H1 (cell line): ENCODE measurements around the gene DGCR8. TPM values are rescaled to one million over a fixed set of nuclear protein-coding genes. Genes with fewer than 3 reads are reported as not detected.

ENCODE experiments used
- CTCF ChIA-PET: fragments of 300-600 bp; sonication (Branson Sonifier 250); formaldehyde crosslinking; loops from one replicate; lab custom pipeline; 2021; ENCODE audit not compliant: partially characterized antibody; lab: Charles Lee
- POLR2A ChIA-PET: fragments of 300-600 bp; sonication (Branson Sonifier 250); formaldehyde crosslinking; loops from one replicate; lab custom pipeline; 2021; ENCODE audit warnings: inconsistent platforms; ENCODE audit not compliant: partially characterized antibody; lab: Charles Lee
- DNase-seq, 2 experiments: peaks; one replicate each; pipeline versions ENCODE4 v3.0.0 to v3.0.0-alpha.2; 2010 to 2022; ENCODE audit warnings: low spot score in 2 of 2, low read depth in 1 of 2, mixed read lengths in 1 of 2
- FAIRE-seq: peaks from 2 replicates; lab custom pipeline; 2011; peaks lifted over from hg19 to GRCh38; lab: Jason Lieb, UNC
- H2AFZ ChIP-seq: 2 replicates; pipeline ENCODE4 v1.8.1; 2012; ENCODE audit warnings: low read length, inconsistent platforms
- H2AK5ac ChIP-seq: 2 replicates; pipeline ENCODE4 v1.6.1; 2013; ENCODE audit warnings: low read depth, low read length
- H2BK120ac ChIP-seq: replicated peaks from 2 replicates; pipeline ENCODE3; 2013; ENCODE audit warnings: low read depth, low read length, inconsistent platforms
- H2BK12ac ChIP-seq: 2 replicates; pipeline ENCODE4 v1.6.1; 2013; ENCODE audit warnings: low read depth, low read length
- H2BK15ac ChIP-seq: 2 replicates; pipeline ENCODE4 v1.6.1; 2013; ENCODE audit warnings: low read length
- H2BK20ac ChIP-seq: 2 replicates; pipeline ENCODE4 v1.6.1; 2013; ENCODE audit warnings: low read length
- H2BK5ac ChIP-seq: 2 replicates; pipeline ENCODE4 v1.6.1; 2013; ENCODE audit warnings: low read depth, low read length
- H3K14ac ChIP-seq: 2 replicates; pipeline ENCODE4 v1.6.1; 2013; ENCODE audit warnings: inconsistent platforms; ENCODE audit not compliant: insufficient read length
- H3K18ac ChIP-seq: 2 replicates; pipeline ENCODE4 v1.6.1; 2013; ENCODE audit warnings: low read length; ENCODE audit errors: extremely low read depth
- H3K23ac ChIP-seq: 2 replicates; pipeline ENCODE4 v1.6.1; 2013; ENCODE audit warnings: inconsistent platforms; ENCODE audit not compliant: insufficient read length
- H3K23me2 ChIP-seq: 2 replicates; pipeline ENCODE4 v1.6.1; 2013; ENCODE audit warnings: low read depth, low read length
- H3K27ac ChIP-seq: 2 replicates; pipeline ENCODE4 v1.6.1; 2011; ENCODE audit warnings: low read depth, low read length, inconsistent platforms
- H3K27me3 ChIP-seq, 4 experiments: replicated peaks in 1 of 4; 1 replicate in 1 of 4; 2 replicates in 3 of 4; pipeline versions ENCODE4 v1.6.1 to v1.8.1; 2011 to 2013; ENCODE audit warnings: low read length in 3 of 4, mild to moderate bottlenecking in 3 of 4, inconsistent platforms in 2 of 4, mixed read lengths in 2 of 4, moderate library complexity in 1 of 4; ENCODE audit not compliant: control insufficient read depth in 3 of 4, insufficient read depth in 3 of 4; ENCODE audit errors: extremely low read depth in 1 of 4
- H3K36me3 ChIP-seq, 4 experiments: 2 replicates each; pipeline versions ENCODE4 v1.6.1 to v1.8.1; 2011 to 2013; ENCODE audit warnings: mild to moderate bottlenecking in 4 of 4, low read length in 3 of 4, moderate library complexity in 2 of 4, control low read depth in 1 of 4, inconsistent platforms in 1 of 4; ENCODE audit not compliant: insufficient read depth in 4 of 4, control insufficient read depth in 2 of 4
- H3K4ac ChIP-seq: replicated peaks from 2 replicates; pipeline ENCODE3; 2013; ENCODE audit warnings: low read length, low read depth, mixed read lengths, inconsistent platforms; ENCODE audit not compliant: insufficient read length
- H3K4me1 ChIP-seq, 4 experiments: replicated peaks in 1 of 4; 1 replicate in 1 of 4; 2 replicates in 3 of 4; pipeline versions ENCODE4 v1.6.1 to v1.8.1; 2011 to 2013; ENCODE audit warnings: low read length in 3 of 4, inconsistent platforms in 2 of 4, mixed read lengths in 1 of 4; ENCODE audit not compliant: insufficient read depth in 4 of 4, control insufficient read depth in 3 of 4
- H3K4me2 ChIP-seq, 2 experiments: 2 replicates each; pipeline versions ENCODE4 v1.6.1 to v1.8.1; 2011 to 2013; ENCODE audit warnings: low read depth in 2 of 2, low read length in 2 of 2, control low read depth in 1 of 2, inconsistent platforms in 1 of 2, mild to moderate bottlenecking in 1 of 2; ENCODE audit not compliant: insufficient read depth in 1 of 2
- H3K4me3 ChIP-seq, 4 experiments: fragments of 200-600, 300-600 bp in 1 of 4; sonication (generic), shearing (Covaris generic), sonication (Bioruptor Twin) in 1 of 4; 2 replicates each; pipeline versions ENCODE4 v1.5.1 to v1.8.1; 2011 to 2016; ENCODE audit warnings: low read length in 4 of 4, low read depth in 3 of 4, control low read depth in 2 of 4, inconsistent platforms in 2 of 4, mild to moderate bottlenecking in 2 of 4, mixed read lengths in 1 of 4, moderate library complexity in 1 of 4; ENCODE audit not compliant: insufficient read depth in 2 of 4; ENCODE audit errors: extremely low read depth in 1 of 4
- H3K56ac ChIP-seq: replicated peaks from 2 replicates; pipeline ENCODE3; 2013; ENCODE audit warnings: low read depth, mild to moderate bottlenecking, mixed read lengths, low read length, inconsistent platforms; ENCODE audit not compliant: insufficient read length
- H3K79me1 ChIP-seq: 2 replicates; pipeline ENCODE4 v1.6.1; 2013; ENCODE audit warnings: low read depth, low read length, control low read depth
- H3K79me2 ChIP-seq, 2 experiments: 2 replicates each; pipeline versions ENCODE4 v1.6.1 to v1.8.1; 2012 to 2013; ENCODE audit warnings: low read length in 2 of 2, mild to moderate bottlenecking in 2 of 2, inconsistent platforms in 1 of 2; ENCODE audit not compliant: insufficient read depth in 2 of 2, control insufficient read depth in 1 of 2
- H3K9ac ChIP-seq, 4 experiments: replicated peaks in 1 of 4; 1 replicate in 1 of 4; 2 replicates in 3 of 4; pipeline versions ENCODE4 v1.6.1 to v1.8.1; 2011 to 2013; ENCODE audit warnings: low read depth in 3 of 4, low read length in 3 of 4, control low read depth in 2 of 4, mild to moderate bottlenecking in 2 of 4, moderate library complexity in 2 of 4, inconsistent platforms in 1 of 4; ENCODE audit errors: extremely low read depth in 1 of 4
- H3K9me3 ChIP-seq, 2 experiments: 2 replicates each; pipeline versions ENCODE4 v1.6.1 to v1.8.1; 2012 to 2013; ENCODE audit warnings: mild to moderate bottlenecking in 2 of 2, moderate library complexity in 2 of 2, control low read depth in 1 of 2, inconsistent platforms in 1 of 2, low read depth in 1 of 2, low read length in 1 of 2, mixed read lengths in 1 of 2; ENCODE audit not compliant: insufficient read depth in 2 of 2
- H4K20me1 ChIP-seq, 2 experiments: replicated peaks in 1 of 2; 2 replicates each; pipeline versions ENCODE3 to v1.8.1; 2011 to 2013; ENCODE audit warnings: inconsistent platforms in 2 of 2, low read length in 2 of 2, mild to moderate bottlenecking in 1 of 2; ENCODE audit not compliant: insufficient read depth in 2 of 2, control insufficient read depth in 1 of 2
- H4K5ac ChIP-seq: 2 replicates; pipeline ENCODE4 v1.6.1; 2013; ENCODE audit warnings: low read length, low read depth, mixed read lengths, inconsistent platforms; ENCODE audit not compliant: insufficient read length
- H4K8ac ChIP-seq: 2 replicates; pipeline ENCODE4 v1.8.0; 2013; ENCODE audit warnings: mild to moderate bottlenecking, moderate library complexity, low read length, inconsistent platforms; ENCODE audit not compliant: insufficient read depth; ENCODE audit errors: extremely low read depth
- H4K91ac ChIP-seq: replicated peaks from 2 replicates; pipeline ENCODE3; 2013; ENCODE audit warnings: low read length, mixed read lengths, inconsistent platforms; ENCODE audit not compliant: insufficient read length
- CHD2 ChIP-seq: IDR thresholded peaks from 2 replicates; pipeline ENCODE4 v1.6.1; 2012; ENCODE audit warnings: low read length, improper control_type of control experiment
- GTF2F1 ChIP-seq: IDR thresholded peaks from 2 replicates; pipeline ENCODE4 v1.6.1; 2012; ENCODE audit warnings: low read depth, low read length, improper control_type of control experiment, borderline replicate concordance
- JUN ChIP-seq: IDR thresholded peaks from 2 replicates; pipeline ENCODE4 v1.6.1; 2011; ENCODE audit warnings: low read depth, mild to moderate bottlenecking, improper control_type of control experiment, low read length
- MAFK ChIP-seq: IDR thresholded peaks from 2 replicates; pipeline ENCODE4 v1.6.1; 2012; ENCODE audit warnings: low read depth, mild to moderate bottlenecking, improper control_type of control experiment, low read length
- PHF8 ChIP-seq: fragments of 200-600 bp; sonication (generic); conservative IDR thresholded peaks from 2 replicates; pipeline ENCODE4 v1.7.1; 2012; ENCODE audit warnings: low read depth, mild to moderate bottlenecking, inconsistent platforms, low read length, moderate library complexity
- RFX5 ChIP-seq: IDR thresholded peaks from 2 replicates; pipeline ENCODE4 v1.6.1; 2011; ENCODE audit warnings: low read depth, low read length, improper control_type of control experiment, borderline replicate concordance
- SIN3A ChIP-seq, 2 experiments: IDR thresholded peaks in 1 of 2; conservative IDR thresholded peaks in 1 of 2; 2 replicates each; pipeline ENCODE4 v1.6.1; 2011 to 2012; ENCODE audit warnings: low read length in 2 of 2, improper control_type of control experiment in 1 of 2, low read depth in 1 of 2, mild to moderate bottlenecking in 1 of 2
- SUZ12 ChIP-seq: fragments of 200-600 bp; sonication (generic); IDR thresholded peaks from 2 replicates; pipeline ENCODE4 v1.6.1; 2012; ENCODE audit warnings: mild to moderate bottlenecking, inconsistent platforms, low read length, moderate library complexity, mixed read lengths
- TAF7 ChIP-seq: optimal IDR thresholded peaks from 2 replicates; pipeline ENCODE3; 2011; ENCODE audit warnings: low read depth, mild to moderate bottlenecking, inconsistent platforms, low read length, moderate library complexity, borderline replicate concordance
- WGBS, 2 experiments: shearing (Covaris generic) in 1 of 2; methylation state at CpG; one replicate each; pipeline versions ENCODE4 v1.1.6 to v1.1.7; 2013 to 2015; ENCODE audit warnings: low lambda C conversion rate in 2 of 2, mixed read lengths in 2 of 2, inconsistent platforms in 1 of 2, low coverage in 1 of 2, missing lambda C conversion rate in 1 of 2; ENCODE audit not compliant: insufficient replicate concordance in 2 of 2, insufficient coverage in 1 of 2, insufficient read length in 1 of 2; ENCODE audit errors: extremely low coverage in 1 of 2, missing lambda C conversion rate in 1 of 2; 5-methylcytosine and 5-hydroxymethylcytosine counted together
- polyA plus RNA-seq, 7 experiments: library from polyadenylated mRNA; depleted of rRNA in 3 of 7; stranded (reverse) in 5 of 7; unstranded in 2 of 7; fragments of >200 nt in 5 of 7; fragments of 200-250 nt in 2 of 7; gene quantifications; 1 replicate in 5 of 7; 2 replicates in 1 of 7; 4 replicates in 1 of 7; pipeline versions ENCODE4 v1.2.1 to v1.2.3, GENCODE V29; 2011 to 2013; ENCODE audit warnings: missing spikeins in 2 of 7, mixed read lengths in 2 of 7
- total RNA-seq: library from RNA; stranded (reverse); fragmentation: NEBNext Ultra II Directional; extraction: Animal tissue kit (Norgen Biotek cat#: 25700); gene quantifications from 2 replicates; pipeline ENCODE4 v1.2.1, GENCODE V29; 2021
- TF ChIP-seq, protein P1 (sequence below), 3 experiments: IDR thresholded peaks; 1 replicate in 2 of 3; 2 replicates in 1 of 3; pipeline versions ENCODE4 v1.5.1 to v1.6.1; 2011; ENCODE audit warnings: low read length in 3 of 3, mild to moderate bottlenecking in 3 of 3, inconsistent platforms in 2 of 3, low read depth in 1 of 3, moderate library complexity in 1 of 3; ENCODE audit not compliant: insufficient read depth in 1 of 3; ENCODE audit errors: control extremely low read depth in 1 of 3

Gene DGCR8
- total and polyA plus RNA-seq, 2 of the 8 experiments (the other 6 are each of a cell fraction or from before 2014, with no cell fraction given) = 23.7 to 43.7 TPM

DNA sequence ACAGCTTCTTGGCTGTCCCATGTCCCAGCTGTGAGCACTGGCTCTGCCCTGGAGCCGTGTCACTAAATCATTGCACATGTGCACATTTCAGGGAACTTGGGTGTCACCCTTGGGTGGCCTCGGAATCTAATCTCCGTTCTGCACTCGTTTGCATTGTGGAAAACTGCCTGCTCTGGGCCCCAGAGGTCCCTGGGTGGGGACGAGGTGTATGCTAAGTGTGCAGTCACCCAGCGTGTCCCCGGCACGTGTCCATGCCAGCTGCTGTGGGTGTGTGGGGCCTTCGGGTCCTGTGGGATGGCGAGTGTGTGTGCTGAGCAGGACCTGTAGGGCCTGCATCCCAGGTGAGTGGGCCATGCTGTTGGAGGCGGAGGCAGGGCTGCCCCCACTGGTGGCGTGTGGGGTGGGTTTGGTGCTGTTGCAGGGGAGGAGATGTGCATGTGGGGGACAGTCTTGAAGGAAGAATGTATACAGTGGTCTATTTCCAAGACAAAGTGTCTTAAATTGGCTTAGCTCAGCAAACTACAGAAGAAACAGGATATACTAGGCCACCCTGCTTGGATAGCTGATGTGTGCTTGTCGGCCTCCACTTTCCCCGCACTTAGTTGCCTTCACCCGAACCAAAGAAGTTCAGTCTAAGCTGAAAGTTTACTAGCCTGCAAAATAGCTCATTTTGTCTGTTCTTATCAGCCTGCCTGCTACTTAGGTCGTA lies 44.5 kb upstream of the DGCR8 start:
- H2BK120ac ChIP-seq = no peak overlapping the region
- H4K20me1 ChIP-seq = peaks cover 0 to 10% of the 10 kb centered on the region in 2 experiments
- H3K4ac ChIP-seq = no peak overlapping the region
- DNase-seq = no peak
- no peak overlapping the region for H3K9ac ChIP-seq
- H3K18ac ChIP-seq = no peak overlapping the region
- H2BK20ac ChIP-seq = no peak overlapping the region
- H3K4me3 ChIP-seq = no peak overlapping the region
- ChIA-PET POLR2A (interaction anchor here (1.2 kb wide), 1 partner anchor 72 kb away, joined by 3 read pairs; no protein-coding TSS in a partner anchor), CTCF (interaction anchor here (1.6 to 1.9 kb wide), 2 partner anchors 20 to 23 kb away, joined by 6 to 8 read pairs; no protein-coding TSS in a partner anchor)
- H4K91ac ChIP-seq = no peak overlapping the region
- no peaks in the 10 kb centered on the region for H3K9me3 ChIP-seq
- H3K36me3 ChIP-seq = no peaks in the 10 kb centered on the region
- no peak overlapping the region for H3K14ac ChIP-seq
- no peak overlapping the region for H2AK5ac ChIP-seq
- no peak overlapping the region for H3K4me2 ChIP-seq
- no peak overlapping the region for H2BK5ac ChIP-seq
- H3K27me3 ChIP-seq = no peaks in the 10 kb centered on the region
- H3K23me2 ChIP-seq = no peaks in the 10 kb centered on the region
- no peak for FAIRE-seq
- H4K5ac ChIP-seq = no peak overlapping the region
- H3K4me1 ChIP-seq = no peaks in the 10 kb centered on the region; a peak in 1 of 7 replicates
- no peak overlapping the region for H3K56ac ChIP-seq
- H2AFZ ChIP-seq = no peak overlapping the region
- H2BK12ac ChIP-seq = no peak overlapping the region
- no peak overlapping the region for H2BK15ac ChIP-seq
- H3K23ac ChIP-seq = no peak overlapping the region
- H3K79me1 ChIP-seq = no peaks in the 10 kb centered on the region
- H3K79me2 ChIP-seq = no peaks in the 10 kb centered on the region
- 88% methylated on average over 16 of the region's 16 CpGs; no CpG with 5 or more reads in 1 of the 2 experiments for WGBS, 2 experiments
- no peak overlapping the region for H3K27ac ChIP-seq
- no peak overlapping the region for H4K8ac ChIP-seq
- TF ChIP-seq GTF2F1 (no peak), MAFK (no peak), SIN3A (conservative IDR thresholded peaks at IDR 0.05 in 1 of 2, IDR thresholded peaks at IDR 0.05 in 1 of 2; ENCODE audit: low read depth in 1 of 2, low read length in 2 of 2) (no peak), JUN (no peak), PHF8 (no peak), TAF7 (no peak), RFX5 (no peak), SUZ12 (no peak), CHD2 (no peak)
- TF ChIP-seq, protein P1, sequence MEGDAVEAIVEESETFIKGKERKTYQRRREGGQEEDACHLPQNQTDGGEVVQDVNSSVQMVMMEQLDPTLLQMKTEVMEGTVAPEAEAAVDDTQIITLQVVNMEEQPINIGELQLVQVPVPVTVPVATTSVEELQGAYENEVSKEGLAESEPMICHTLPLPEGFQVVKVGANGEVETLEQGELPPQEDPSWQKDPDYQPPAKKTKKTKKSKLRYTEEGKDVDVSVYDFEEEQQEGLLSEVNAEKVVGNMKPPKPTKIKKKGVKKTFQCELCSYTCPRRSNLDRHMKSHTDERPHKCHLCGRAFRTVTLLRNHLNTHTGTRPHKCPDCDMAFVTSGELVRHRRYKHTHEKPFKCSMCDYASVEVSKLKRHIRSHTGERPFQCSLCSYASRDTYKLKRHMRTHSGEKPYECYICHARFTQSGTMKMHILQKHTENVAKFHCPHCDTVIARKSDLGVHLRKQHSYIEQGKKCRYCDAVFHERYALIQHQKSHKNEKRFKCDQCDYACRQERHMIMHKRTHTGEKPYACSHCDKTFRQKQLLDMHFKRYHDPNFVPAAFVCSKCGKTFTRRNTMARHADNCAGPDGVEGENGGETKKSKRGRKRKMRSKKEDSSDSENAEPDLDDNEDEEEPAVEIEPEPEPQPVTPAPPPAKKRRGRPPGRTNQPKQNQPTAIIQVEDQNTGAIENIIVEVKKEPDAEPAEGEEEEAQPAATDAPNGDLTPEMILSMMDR (IDR thresholded peaks at IDR 0.05; ENCODE audit: control extremely low read depth in 1 of 3, insufficient read depth in 1 of 3, low read depth in 1 of 3, low read length in 3 of 3) = no peak
